Esophagus squamous epithelium (tissue), 4 donors: Measurements from ENCODE around the gene RASGRF1.

ENCODE experiments used
- POLR2A ChIP-seq, 4 donors: fragments of 450-650 bp; IDR thresholded peaks; one replicate each; pipeline ENCODE4 v1.6.1; 2017; ENCODE audit warnings: antibody characterized with exemption in 4 of 4, mild to moderate bottlenecking in 4 of 4, moderate library complexity in 3 of 4
- TF ChIP-seq, protein P1 (sequence below), 6 experiments: fragments of 450-650 bp in 4 of 6; fragments of 200-600 bp in 2 of 6; sonication (generic) in 2 of 6; IDR thresholded peaks; one replicate each; pipeline ENCODE4 v1.5.1; 2016 to 2019; ENCODE audit warnings: antibody characterized with exemption in 6 of 6, mild to moderate bottlenecking in 4 of 6, moderate library complexity in 4 of 6

DNA sequence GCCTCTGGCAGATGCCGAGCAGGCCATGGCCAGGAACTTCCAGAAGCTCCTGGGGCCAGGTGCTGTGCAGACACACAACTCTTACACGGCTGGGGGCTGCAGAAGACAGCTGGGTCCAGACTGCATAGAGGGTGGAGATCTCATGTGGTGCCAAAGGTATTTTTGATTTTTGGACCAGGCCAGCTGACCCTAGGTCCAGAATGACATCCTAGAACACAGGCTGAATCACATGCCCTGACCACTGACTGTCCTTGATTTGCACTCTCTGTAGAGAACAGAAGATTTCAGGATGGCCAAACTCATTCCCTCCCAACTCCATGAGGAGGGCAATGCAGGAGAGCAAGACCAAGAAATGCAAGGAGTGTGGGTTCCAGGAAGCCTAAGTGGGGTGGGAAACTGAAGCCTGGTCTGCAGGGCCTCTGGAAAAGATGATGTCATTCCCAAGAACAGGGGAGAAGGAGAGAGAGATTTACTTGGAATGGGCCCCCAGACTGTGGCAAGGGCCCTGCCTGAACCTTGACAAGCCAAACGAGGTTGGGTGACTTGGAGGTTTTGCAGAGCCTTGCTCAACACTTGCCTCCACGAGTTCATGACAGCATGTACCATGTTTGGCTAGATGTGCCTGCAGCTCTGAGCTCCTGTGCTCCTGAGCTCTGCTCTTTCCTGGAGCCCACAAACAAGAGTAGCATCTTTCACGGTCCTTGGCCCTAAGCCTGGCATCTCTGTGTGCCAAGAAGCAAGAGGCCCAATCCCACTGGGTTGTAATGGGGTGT is 107.2 kb downstream of the RASGRF1 start:
- TF ChIP-seq, protein P1, sequence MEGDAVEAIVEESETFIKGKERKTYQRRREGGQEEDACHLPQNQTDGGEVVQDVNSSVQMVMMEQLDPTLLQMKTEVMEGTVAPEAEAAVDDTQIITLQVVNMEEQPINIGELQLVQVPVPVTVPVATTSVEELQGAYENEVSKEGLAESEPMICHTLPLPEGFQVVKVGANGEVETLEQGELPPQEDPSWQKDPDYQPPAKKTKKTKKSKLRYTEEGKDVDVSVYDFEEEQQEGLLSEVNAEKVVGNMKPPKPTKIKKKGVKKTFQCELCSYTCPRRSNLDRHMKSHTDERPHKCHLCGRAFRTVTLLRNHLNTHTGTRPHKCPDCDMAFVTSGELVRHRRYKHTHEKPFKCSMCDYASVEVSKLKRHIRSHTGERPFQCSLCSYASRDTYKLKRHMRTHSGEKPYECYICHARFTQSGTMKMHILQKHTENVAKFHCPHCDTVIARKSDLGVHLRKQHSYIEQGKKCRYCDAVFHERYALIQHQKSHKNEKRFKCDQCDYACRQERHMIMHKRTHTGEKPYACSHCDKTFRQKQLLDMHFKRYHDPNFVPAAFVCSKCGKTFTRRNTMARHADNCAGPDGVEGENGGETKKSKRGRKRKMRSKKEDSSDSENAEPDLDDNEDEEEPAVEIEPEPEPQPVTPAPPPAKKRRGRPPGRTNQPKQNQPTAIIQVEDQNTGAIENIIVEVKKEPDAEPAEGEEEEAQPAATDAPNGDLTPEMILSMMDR (IDR thresholded peaks at IDR 0.05): no peak
- TF ChIP-seq POLR2A (IDR thresholded peaks at IDR 0.05): no peak
